HCT116 (cell line): ENCODE measurements around the gene TNFRSF8. TPM values are rescaled to one million over a fixed set of nuclear protein-coding genes. Genes with fewer than 3 reads are reported as not detected.

ENCODE experiments used
- ATAC-seq: fragments of 200-7000 bp; cut with Tn5 transposase; 2 replicates; pipeline ENCODE4 v1.9.1; 2020; ENCODE audit warnings: mild to moderate bottlenecking, moderate library complexity
- BruUV-seq: library from RNA; stranded (reverse); fragments of 400-500 nt; replicated peaks from 2 replicates; lab custom pipeline; 2021; lab: Mats Ljungman, UMichigan
- CTCF ChIA-PET: fragments of 300-600 bp; sonication (Branson Sonifier 250); formaldehyde crosslinking; loops from one replicate; lab custom pipeline; 2021; ENCODE audit warnings: antibody characterized with exemption; lab: Charles Lee
- POLR2A ChIA-PET: fragments of 300-600, 350-600 bp; sonication (Branson Sonifier 250); formaldehyde crosslinking; loops from one replicate; lab custom pipeline; 2021; ENCODE audit warnings: antibody characterized with exemption; lab: Charles Lee
- RAD21 ChIA-PET, 2 experiments: fragments of 300-600 bp; sonication (Branson Sonifier 250); formaldehyde crosslinking; loops; one replicate each; lab custom pipeline; 2023; ENCODE audit warnings: low total read pairs in 2 of 2; ENCODE audit not compliant: uncharacterized antibody in 2 of 2, unreplicated experiment in 2 of 2, low non-redundant PET in 1 of 2; lab: Charles Lee
- DNase-seq: peaks from one replicate; pipeline ENCODE4 v3.0.0-alpha.2; 2010; ENCODE audit warnings: low read depth, low spot score
- H2AFZ ChIP-seq: fragments of 200-600 bp; shearing (Covaris generic), sonication (generic); 2 replicates; pipeline ENCODE4 v1.6.1; 2017; ENCODE audit warnings: low read depth, mixed run types, mixed read lengths, antibody characterized with exemption, low read length; ENCODE audit not compliant: poor library complexity, severe bottlenecking
- H3K27ac ChIP-seq: 2 replicates; pipeline ENCODE4 v1.5.1; 2012; ENCODE audit warnings: low read depth, low read length
- H3K27me3 ChIP-seq: fragments of 200-600 bp; sonication (generic); 2 replicates; pipeline ENCODE4 v1.6.1; 2016; ENCODE audit warnings: mixed run types, low read length, mixed read lengths; ENCODE audit not compliant: insufficient read depth
- H3K36me3 ChIP-seq, 2 experiments: fragments of 200-500 bp in 1 of 2; fragments of 200-600 bp in 1 of 2; sonication (Bioruptor generic) in 1 of 2; sonication (generic) in 1 of 2; 2 replicates each; pipeline versions ENCODE4 v1.5.1 to v1.6.1; 2014 to 2016; ENCODE audit warnings: low read length in 2 of 2, inconsistent platforms in 1 of 2, mixed read lengths in 1 of 2, mixed run types in 1 of 2; ENCODE audit not compliant: insufficient read depth in 2 of 2, control insufficient read depth in 1 of 2
- H3K4me1 ChIP-seq, 2 experiments: fragments of 200-600 bp in 1 of 2; sonication (generic) in 1 of 2; 2 replicates each; pipeline versions ENCODE4 v1.5.1 to v1.6.1; 2012 to 2017; ENCODE audit warnings: low read length in 2 of 2, inconsistent platforms in 1 of 2, mild to moderate bottlenecking in 1 of 2, mixed read lengths in 1 of 2, mixed run types in 1 of 2, moderate library complexity in 1 of 2; ENCODE audit not compliant: insufficient read depth in 2 of 2, control insufficient read depth in 1 of 2
- H3K4me2 ChIP-seq: fragments of 200-600 bp; sonication (generic); 2 replicates; pipeline ENCODE4 v1.6.1; 2017; ENCODE audit warnings: mixed run types, low read length, mixed read lengths
- H3K4me3 ChIP-seq, 2 experiments: fragments of 200-600 bp in 1 of 2; sonication (generic) in 1 of 2; replicated peaks in 1 of 2; 2 replicates each; pipeline ENCODE4 v1.5.1; 2011 to 2016; ENCODE audit warnings: low read length in 2 of 2, control low read depth in 1 of 2, low read depth in 1 of 2, mild to moderate bottlenecking in 1 of 2, mixed read lengths in 1 of 2, mixed run types in 1 of 2
- H3K79me2 ChIP-seq: fragments of 200-600 bp; sonication (generic); 2 replicates; pipeline ENCODE4 v1.6.1; 2017; ENCODE audit warnings: mild to moderate bottlenecking, mixed run types, low read length, moderate library complexity, mixed read lengths; ENCODE audit not compliant: insufficient read depth
- H3K9ac ChIP-seq: fragments of 200-600 bp; sonication (generic); 2 replicates; pipeline ENCODE4 v1.6.1; 2016; ENCODE audit warnings: low read length, mixed read lengths
- H3K9me2 ChIP-seq: fragments of 200-600 bp; sonication (generic), shearing (Covaris generic); 2 replicates; pipeline ENCODE4 v1.6.1; 2017; ENCODE audit warnings: mixed run types, mild to moderate bottlenecking, moderate library complexity; ENCODE audit not compliant: insufficient read depth
- H3K9me3 ChIP-seq, 2 experiments: fragments of 200-500 bp in 1 of 2; fragments of 200-600 bp in 1 of 2; sonication (Bioruptor generic) in 1 of 2; sonication (generic) in 1 of 2; 2 replicates each; pipeline ENCODE4 v1.6.1; 2014 to 2017; ENCODE audit warnings: low read length in 2 of 2, mixed read lengths in 2 of 2, inconsistent platforms in 1 of 2, low read depth in 1 of 2, mild to moderate bottlenecking in 1 of 2, mixed run types in 1 of 2, moderate library complexity in 1 of 2; ENCODE audit not compliant: control insufficient read depth in 1 of 2, insufficient read depth in 1 of 2
- H4K20me1 ChIP-seq: fragments of 200-600 bp; sonication (generic), shearing (Covaris generic); 2 replicates; pipeline ENCODE4 v1.6.1; 2017; ENCODE audit warnings: mixed run types, mild to moderate bottlenecking, moderate library complexity; ENCODE audit not compliant: insufficient read depth
- CEBPB ChIP-seq: IDR thresholded peaks from 2 replicates; pipeline ENCODE4 v1.6.1; 2012; ENCODE audit warnings: low read depth
- ELF1 ChIP-seq: IDR thresholded peaks from 2 replicates; pipeline ENCODE4 v1.6.1; 2012; ENCODE audit warnings: low read depth, borderline replicate concordance
- FOSL1 ChIP-seq: IDR thresholded peaks from 2 replicates; pipeline ENCODE4 v1.6.1; 2012; ENCODE audit warnings: low read depth
- MAX ChIP-seq: IDR thresholded peaks from 2 replicates; pipeline ENCODE4 v1.6.1; 2012
- SP1 ChIP-seq: IDR thresholded peaks from 2 replicates; pipeline ENCODE4 v1.6.1; 2012; ENCODE audit warnings: low read depth
- TCF7L2 ChIP-seq: IDR thresholded peaks from 2 replicates; pipeline ENCODE4 v1.7.0; 2011; ENCODE audit warnings: borderline replicate concordance, inconsistent platforms; ENCODE audit not compliant: insufficient read depth, insufficient read length; ENCODE audit errors: extremely low read depth
- YY1 ChIP-seq: IDR thresholded peaks from 2 replicates; pipeline ENCODE4 v1.6.1; 2011; ENCODE audit warnings: low read length, low read depth, moderate library complexity, mild to moderate bottlenecking; ENCODE audit not compliant: insufficient replicate concordance; ENCODE audit errors: extremely low read depth
- ZBTB33 ChIP-seq: IDR thresholded peaks from 2 replicates; pipeline ENCODE4 v1.6.1; 2011; ENCODE audit warnings: mild to moderate bottlenecking, low read length, moderate library complexity; ENCODE audit not compliant: insufficient replicate concordance; ENCODE audit errors: extremely low read depth
- ZNF274 ChIP-seq: fragments of 200-500 bp; sonication (Bioruptor generic); IDR thresholded peaks from 2 replicates; pipeline ENCODE4 v1.6.1; 2014; ENCODE audit warnings: mild to moderate bottlenecking, low read depth, low read length, inconsistent platforms
- intact Hi-C: fragments of 100-400 bp; cut with micrococcal nuclease; formaldehyde crosslinking; loops from 2 replicates; pipeline ENCODE4 v1.10.0; 2022
- total RNA-seq: library from RNA; stranded (reverse); gene quantifications from one replicate; pipeline ENCODE4 v1.2.1, GENCODE V29; 2021; ENCODE audit not compliant: unreplicated experiment

TNFRSF8 gene
- total RNA-seq, 1 experiment from 2014 or later = 0.17 TPM

GRCh38 chr1:12134716-12135115, 71.6 kb downstream of the TNFRSF8 start:
- Histone ChIP-seq H3K27me3 (no peaks in the 10 kb centered on the region), H3K4me3 (no peak overlapping the region), H3K4me2 (no peak overlapping the region), H3K9me2 (no peaks in the 10 kb centered on the region), H4K20me1 (no peaks in the 10 kb centered on the region), H3K9me3 (no peaks in the 10 kb centered on the region), H3K9ac (no peak overlapping the region), H2AFZ (no peak overlapping the region), H3K79me2 (no peaks in the 10 kb centered on the region), H3K36me3 (no peaks in the 10 kb centered on the region), H3K4me1 (no peaks in the 10 kb centered on the region), H3K27ac (no peak overlapping the region)
- ChIA-PET RAD21 (no interaction called here), POLR2A (interaction anchor here (0.7 kb wide), 1 partner anchor 64 kb away, joined by 3 read pairs; no protein-coding TSS in a partner anchor), CTCF (no interaction called here)
- TF ChIP-seq ZNF274 = no peak
- TF ChIP-seq SP1 = no peak
- TF ChIP-seq TCF7L2 = no peak
- no peak for TF ChIP-seq FOSL1
- BruUV-seq = no TSS peak
- ATAC-seq = no peak
- intact Hi-C loops = no loop called here
- DNase-seq = no peak

- no peak for TF ChIP-seq CEBPB
- TF ChIP-seq SP1 = no peak
- no peak for TF ChIP-seq ZBTB33
- no peak for TF ChIP-seq ELF1
- no peak for TF ChIP-seq YY1
- no peak for TF ChIP-seq MAX
- no peaks in the 10 kb centered on the region for H3K36me3 ChIP-seq
- ChIA-PET RAD21 (no interaction called here), POLR2A (no interaction called here), CTCF (no interaction called here)
- ATAC-seq (no peak), DNase-seq (no peak)
- H3K9me3 ChIP-seq = no peaks in the 10 kb centered on the region
- no peaks in the 10 kb centered on the region for H3K79me2 ChIP-seq
- H3K4me3 ChIP-seq = no peak overlapping the region
- H3K4me2 ChIP-seq = no peak overlapping the region
- H3K9ac ChIP-seq = no peak overlapping the region
- H3K27ac ChIP-seq = no peak overlapping the region
- no peaks in the 10 kb centered on the region for H3K9me2 ChIP-seq
- H3K27me3 ChIP-seq = no peaks in the 10 kb centered on the region
- H2AFZ ChIP-seq = no peak overlapping the region
- intact Hi-C loops = no loop called here
- no TSS peak for BruUV-seq
- no peaks in the 10 kb centered on the region for H4K20me1 ChIP-seq
- H3K4me1 ChIP-seq = no peaks in the 10 kb centered on the region
These were observed 72.5 kb downstream of the TNFRSF8 start for GRCh38 chr1:12135612-12136011.
